Dedifferentiated amniotic fluid mesenchymal stem cell (primary cell): ENCODE measurements around the gene MINDY4.
A peak's percentile ranks its signal among the peaks of the same experiment; 100 is the strongest.

Experiments
- DNase-seq: peaks from one replicate; pipeline ENCODE4 v3.0.0-alpha.2; 2016; ENCODE audit errors: extremely low spot score

The MINDY4 gene

GRCh38 chr7:30877015-30877769 is 106.0 kb downstream of the MINDY4 start:
- no peak for DNase-seq

GRCh38 chr7:30877993-30878392 is 106.8 kb downstream of the MINDY4 start:
- no peak for DNase-seq

GRCh38 chr7:30879139-30880124 is 108.2 kb downstream of the MINDY4 start:
- no peak for DNase-seq

GRCh38 chr7:30880125-30880720 is 109.0 kb downstream of the MINDY4 start:
- no peak for DNase-seq

- no peak for DNase-seq
These were observed 109.7 kb downstream of the MINDY4 start for GRCh38 chr7:30880941-30881340.

- no peak for DNase-seq
These were observed 110.2 kb downstream of the MINDY4 start for GRCh38 chr7:30881448-30881847.

GRCh38 chr7:30884881-30885280 is 113.7 kb downstream of the MINDY4 start:
- DNase-seq: no peak

- DNase-seq: no peak
These were observed 115.4 kb downstream of the MINDY4 start for GRCh38 chr7:30886608-30887011.

GRCh38 chr7:30887464-30887872 is 116.3 kb downstream of the MINDY4 start:
- DNase-seq: no peak

- DNase-seq: peak; percentile 73
These were observed 117.5 kb downstream of the MINDY4 start for GRCh38 chr7:30888747-30889146.

GRCh38 chr7:30890226-30890625 is 119.0 kb downstream of the MINDY4 start:
- DNase-seq: no peak

GRCh38 chr7:30893357-30893756 is 122.1 kb downstream of the MINDY4 start:
- no peak for DNase-seq

GRCh38 chr7:30894009-30894408 is 122.8 kb downstream of the MINDY4 start:
- no peak for DNase-seq

- no peak for DNase-seq
These were observed 123.8 kb downstream of the MINDY4 start for GRCh38 chr7:30894866-30895605.

GRCh38 chr7:30896036-30896435 is 124.8 kb downstream of the MINDY4 start:
- no peak for DNase-seq

- no peak for DNase-seq
These were observed 125.8 kb downstream of the MINDY4 start for GRCh38 chr7:30896783-30897637.

- DNase-seq: no peak
These were observed 126.6 kb downstream of the MINDY4 start for GRCh38 chr7:30897770-30898169.

- no peak for DNase-seq
These were observed 127.2 kb downstream of the MINDY4 start for GRCh38 chr7:30898411-30898810.

- no peak for DNase-seq
These were observed 127.8 kb downstream of the MINDY4 start for GRCh38 chr7:30899066-30899465.

GRCh38 chr7:30899630-30900029 is 128.4 kb downstream of the MINDY4 start:
- DNase-seq: no peak

GRCh38 chr7:30900053-30900452 is 128.8 kb downstream of the MINDY4 start:
- DNase-seq: no peak
